GM23338 (cell line): Measurements from ENCODE around the gene EPSTI1. TPM values are rescaled to one million over a fixed set of nuclear protein-coding genes. Genes with fewer than 3 reads are reported as not detected.

ENCODE experiments used
- ATAC-seq: fragments of 200-7000 bp; cut with Tn5 transposase; 3 replicates; pipeline ENCODE4 v1.9.1; 2020
- DNase-seq: peaks from one replicate; pipeline ENCODE4 v3.0.0-alpha.2; 2015; ENCODE audit warnings: low spot score
- H2AFZ ChIP-seq: fragments of 200-600 bp; sonication (generic); 2 replicates; pipeline ENCODE4 v1.8.0; 2016; ENCODE audit warnings: antibody characterized with exemption, mild to moderate bottlenecking, moderate library complexity
- H3F3A ChIP-seq: fragments of 200-600 bp; sonication (generic); replicated peaks from 2 replicates; pipeline ENCODE4 v1.8.0; 2017; ENCODE audit warnings: antibody characterized with exemption, mixed run types, low read depth
- H3K27ac ChIP-seq: fragments of 200-600 bp; sonication (generic); 2 replicates; pipeline ENCODE4 v1.6.1; 2016; ENCODE audit warnings: low read depth
- H3K27me3 ChIP-seq: fragments of 200-600 bp; sonication (generic); 2 replicates; pipeline ENCODE4 v1.8.0; 2016; ENCODE audit warnings: mild to moderate bottlenecking, mixed run types, moderate library complexity; ENCODE audit not compliant: insufficient read depth
- H3K36me3 ChIP-seq: fragments of 200-600 bp; sonication (generic); 2 replicates; pipeline ENCODE4 v1.8.0; 2016; ENCODE audit warnings: mild to moderate bottlenecking; ENCODE audit not compliant: insufficient read depth
- H3K4me1 ChIP-seq: fragments of 200-600 bp; sonication (generic); 2 replicates; pipeline ENCODE4 v1.8.0; 2016; ENCODE audit warnings: mild to moderate bottlenecking, moderate library complexity; ENCODE audit not compliant: insufficient read depth
- H3K4me2 ChIP-seq: fragments of 200-600 bp; sonication (generic); 2 replicates; pipeline ENCODE4 v1.7.1; 2017; ENCODE audit warnings: mixed run types
- H3K4me3 ChIP-seq: fragments of 200-600 bp; sonication (generic); 2 replicates; pipeline ENCODE4 v1.6.1; 2016; ENCODE audit warnings: mixed run types
- H3K79me2 ChIP-seq: fragments of 200-600 bp; sonication (generic); replicated peaks from 2 replicates; pipeline ENCODE4 v1.8.0; 2017; ENCODE audit warnings: mild to moderate bottlenecking; ENCODE audit not compliant: insufficient read depth
- H3K9me2 ChIP-seq: fragments of 200-600 bp; sonication (generic); 2 replicates; pipeline ENCODE4 v1.8.0; 2017; ENCODE audit not compliant: insufficient read depth
- H4K20me1 ChIP-seq: fragments of 200-600 bp; sonication (generic); replicated peaks from 2 replicates; pipeline ENCODE4 v1.8.0; 2017; ENCODE audit warnings: mild to moderate bottlenecking; ENCODE audit not compliant: insufficient read depth
- H3K27ac Mint-ChIP-seq: 2 replicates; pipeline ENCODE4 v1.8.0; 2020; ENCODE audit warnings: inconsistent platforms, mild to moderate bottlenecking, moderate library complexity, mixed read lengths
- H3K27me3 Mint-ChIP-seq: 3 replicates; pipeline ENCODE4 v1.8.0; 2022; ENCODE audit warnings: low read depth, mild to moderate bottlenecking, moderate library complexity, mixed read lengths, inconsistent platforms; ENCODE audit not compliant: insufficient read depth, poor library complexity
- H3K36me3 Mint-ChIP-seq: 3 replicates; pipeline ENCODE4 v1.8.0; 2021; ENCODE audit warnings: low read depth, mild to moderate bottlenecking, inconsistent platforms, moderate library complexity, mixed read lengths
- H3K4me1 Mint-ChIP-seq: 3 replicates; pipeline ENCODE4 v1.8.0; 2020; ENCODE audit warnings: mild to moderate bottlenecking, inconsistent platforms, mixed read lengths
- H3K4me3 Mint-ChIP-seq: 3 replicates; pipeline ENCODE4 v1.8.0; 2021; ENCODE audit warnings: moderate library complexity, mild to moderate bottlenecking, inconsistent platforms, mixed read lengths
- H3K9me3 Mint-ChIP-seq: 3 replicates; pipeline ENCODE4 v1.8.0; 2020; ENCODE audit warnings: moderate library complexity, mild to moderate bottlenecking, inconsistent platforms, mixed read lengths
- CREB1 ChIP-seq: fragments of 250-450 bp; sonication (Bioruptor Pico); IDR thresholded peaks from 2 replicates; pipeline ENCODE4 v1.5.0; 2020; ENCODE audit warnings: low read depth, mild to moderate bottlenecking, moderate library complexity
- CTCF ChIP-seq, 2 experiments: fragments of 200-600 bp in 1 of 2; sonication (generic) in 1 of 2; conservative IDR thresholded peaks; 2 replicates each; pipeline versions ENCODE4 v1.5.1 to v1.6.1; 2016 to 2017; ENCODE audit warnings: antibody characterized with exemption in 2 of 2, low read depth in 2 of 2, mild to moderate bottlenecking in 2 of 2, moderate library complexity in 1 of 2
- ETS1 ChIP-seq: IDR thresholded peaks from 2 replicates; pipeline ENCODE4 v1.6.1; 2016; ENCODE audit warnings: antibody characterized with exemption
- EZH2phosphoT487 ChIP-seq: fragments of 200-600 bp; sonication (generic); IDR thresholded peaks from one replicate; pipeline ENCODE4 v1.8.1; 2018; ENCODE audit warnings: antibody characterized with exemption; ENCODE audit not compliant: unreplicated experiment
- JUNB ChIP-seq: IDR thresholded peaks from one replicate; pipeline ENCODE4 v1.6.1; 2016; ENCODE audit warnings: antibody characterized with exemption; ENCODE audit not compliant: unreplicated experiment
- NANOG ChIP-seq: IDR thresholded peaks from 2 replicates; pipeline ENCODE4 v1.6.1; 2016; ENCODE audit warnings: antibody characterized with exemption, borderline replicate concordance
- POLR2AphosphoS5 ChIP-seq: IDR thresholded peaks from 2 replicates; pipeline ENCODE4 v1.6.1; 2016; ENCODE audit warnings: antibody characterized with exemption, low read depth
- REST ChIP-seq: IDR thresholded peaks from one replicate; pipeline ENCODE4 v1.6.1; 2018; ENCODE audit warnings: antibody characterized with exemption; ENCODE audit not compliant: unreplicated experiment
- STAT1 ChIP-seq: IDR thresholded peaks from one replicate; pipeline ENCODE4 v1.6.1; 2016; ENCODE audit warnings: antibody characterized with exemption; ENCODE audit not compliant: unreplicated experiment
- ZNF114 ChIP-seq: fragments of 250-450 bp; sonication (Bioruptor Pico); IDR thresholded peaks from 2 replicates; pipeline ENCODE4 v1.5.0; 2020; ENCODE audit warnings: mild to moderate bottlenecking, moderate library complexity
- ZNF331 ChIP-seq: fragments of 250-450 bp; sonication (Bioruptor Pico); IDR thresholded peaks from 2 replicates; pipeline ENCODE4 v1.5.0; 2020; ENCODE audit warnings: low read depth, mild to moderate bottlenecking, moderate library complexity
- ZNF462 ChIP-seq: fragments of 250-450 bp; sonication (Bioruptor Pico); IDR thresholded peaks from 2 replicates; pipeline ENCODE4 v1.5.0; 2020; ENCODE audit warnings: mild to moderate bottlenecking, moderate library complexity
- polyA plus RNA-seq: library from polyadenylated mRNA; unstranded; fragments of >200 nt; fragmentation: Nextera tagmentation; extraction: Ambion mirVana; gene quantifications from 2 replicates; pipeline ENCODE4 v1.2.1, GENCODE V29; 2016
- total RNA-seq: library from RNA; depleted of rRNA; stranded (reverse); fragments of >200 nt; shearing (Covaris generic); gene quantifications from 2 replicates; pipeline ENCODE4 v1.2.3, GENCODE V29; 2014

EPSTI1 gene
- total and polyA plus RNA-seq, 2 experiments from 2014 or later: 0.10 to 0.68 TPM

GRCh38 chr13:42991898-42992763 lies at the start of gene EPSTI1 (continued):
- no peak for TF ChIP-seq ETS1

GRCh38 chr13:43041369-43041921 lies 49.4 kb upstream of the EPSTI1 start:
- H4K20me1 ChIP-seq: no peaks in the 10 kb centered on the region
- Mint-ChIP-seq H3K4me3 (no peak overlapping the region), H3K27me3 (no peaks in the 10 kb centered on the region), H3K9me3 (no peaks in the 10 kb centered on the region), H3K36me3 (peaks cover 14% of the 10 kb centered on the region; the same call in 2 of the 3 replicates), H3K4me1 (peaks cover 24% of the 10 kb centered on the region), H3K27ac (no peak overlapping the region)
- H3K4me1 ChIP-seq: peaks cover 12% of the 10 kb centered on the region
- no peak overlapping the region for H3K27ac ChIP-seq
- H3K4me2 ChIP-seq: no peak overlapping the region
- no peak overlapping the region for H2AFZ ChIP-seq
- ATAC-seq: no peak
- H3K36me3 ChIP-seq: no peaks in the 10 kb centered on the region
- H3K79me2 ChIP-seq: peaks cover 5% of the 10 kb centered on the region
- DNase-seq: no peak
- no peaks in the 10 kb centered on the region for H3K9me2 ChIP-seq
- H3F3A ChIP-seq: no peaks in the 10 kb centered on the region
- no peak overlapping the region for H3K4me3 ChIP-seq
- H3K27me3 ChIP-seq: no peaks in the 10 kb centered on the region
- TF ChIP-seq NANOG (no peak), ZNF331 (CRISPR knock-in tag) (no peak), POLR2AphosphoS5 (no peak), CREB1 (CRISPR knock-in tag) (no peak), EZH2phosphoT487 (no peak), JUNB (no peak), ZNF114 (CRISPR knock-in tag) (no peak), REST (no peak), STAT1 (no peak), CTCF (conservative IDR thresholded peaks at IDR 0.05; ENCODE audit: low read depth in 2 of 2) (no peak), ZNF462 (CRISPR knock-in tag) (no peak)
